ENCODE results near the gene NAXE. TPM values are rescaled to one million over a fixed set of nuclear protein-coding genes. Genes with fewer than 3 reads are reported as not detected.
A peak's percentile ranks its signal among the peaks of the same experiment; 100 is the strongest.

Gene NAXE
- total RNA-seq, 1 donor from 2014 or later: 44.5 TPM

- H3K27me3 Mint-ChIP-seq (ENCODE audit: unreplicated experiment): peaks cover 13% of the 10 kb centered on the region
- no peaks in the 10 kb centered on the region for H3K9me3 Mint-ChIP-seq (ENCODE audit: unreplicated experiment)
- no peak overlapping the region for H3K27ac Mint-ChIP-seq (ENCODE audit: unreplicated experiment)
- H3K4me1 Mint-ChIP-seq (ENCODE audit: low read depth, unreplicated experiment): peaks cover 11% of the 10 kb centered on the region
- no peak for TF ChIP-seq CTCF (IDR thresholded peaks at IDR 0.05; ENCODE audit: partially characterized antibody, unreplicated experiment)
- no peak overlapping the region for H3K4me3 Mint-ChIP-seq (ENCODE audit: unreplicated experiment)
- no peaks in the 10 kb centered on the region for H3K36me3 Mint-ChIP-seq (ENCODE audit: unreplicated experiment)
- no peak for DNase-seq
These were observed 9.1 kb upstream of the NAXE start for GRCh38 chr1:156582388-156583017.

GRCh38 chr1:156583821-156584622 is 7.6 kb upstream of the NAXE start:
- Mint-ChIP-seq H3K4me3 (ENCODE audit: unreplicated experiment) (peak overlapping the region; percentile 76), H3K27ac (ENCODE audit: unreplicated experiment) (no peak overlapping the region), H3K9me3 (ENCODE audit: unreplicated experiment) (peaks cover 2% of the 10 kb centered on the region), H3K27me3 (ENCODE audit: unreplicated experiment) (peaks cover 9% of the 10 kb centered on the region), H3K4me1 (ENCODE audit: low read depth, unreplicated experiment) (peaks cover 4% of the 10 kb centered on the region), H3K36me3 (ENCODE audit: unreplicated experiment) (no peaks in the 10 kb centered on the region)
- DNase-seq: peak; percentile 65
- TF ChIP-seq CTCF (IDR thresholded peaks at IDR 0.05; ENCODE audit: partially characterized antibody, unreplicated experiment): peak; percentile 92

- H3K4me3 Mint-ChIP-seq (ENCODE audit: unreplicated experiment): no peak overlapping the region
These were observed 6.8 kb upstream of the NAXE start for GRCh38 chr1:156584813-156585212.

GRCh38 chr1:156586323-156586722 is 5.3 kb upstream of the NAXE start:
- H3K4me3 Mint-ChIP-seq (ENCODE audit: unreplicated experiment): no peak overlapping the region
- TF ChIP-seq CTCF (IDR thresholded peaks at IDR 0.05; ENCODE audit: partially characterized antibody, unreplicated experiment): no peak
- no peak for DNase-seq
- no peak overlapping the region for H3K27ac Mint-ChIP-seq (ENCODE audit: unreplicated experiment)
- peaks cover 4% of the 10 kb centered on the region for H3K4me1 Mint-ChIP-seq (ENCODE audit: low read depth, unreplicated experiment)
- peaks cover 5% of the 10 kb centered on the region for H3K27me3 Mint-ChIP-seq (ENCODE audit: unreplicated experiment)
- no peaks in the 10 kb centered on the region for H3K36me3 Mint-ChIP-seq (ENCODE audit: unreplicated experiment)
- H3K9me3 Mint-ChIP-seq (ENCODE audit: unreplicated experiment): peaks cover 2% of the 10 kb centered on the region

More at GRCh38 chr1:156584813-156585212, 6.8 kb upstream of the NAXE start:
- Mint-ChIP-seq H3K4me1 (ENCODE audit: low read depth, unreplicated experiment) (peaks cover 4% of the 10 kb centered on the region), H3K36me3 (ENCODE audit: unreplicated experiment) (no peaks in the 10 kb centered on the region), H3K27ac (ENCODE audit: unreplicated experiment) (no peak overlapping the region), H3K27me3 (ENCODE audit: unreplicated experiment) (peaks cover 9% of the 10 kb centered on the region), H3K9me3 (ENCODE audit: unreplicated experiment) (peaks cover 2% of the 10 kb centered on the region)
- DNase-seq: peak; percentile 40
- no peak for TF ChIP-seq CTCF (IDR thresholded peaks at IDR 0.05; ENCODE audit: partially characterized antibody, unreplicated experiment)
